ENCODE results near the gene ASCC1. TPM values are rescaled to one million over a fixed set of nuclear protein-coding genes. Genes with fewer than 3 reads are reported as not detected.
"Not testable (repeated sequence)": the region's sequence is repeated elsewhere in the genome, so short reads cannot be mapped to it uniquely, and the experiment has no call there.

Gene ASCC1
- total RNA-seq, 1 donor from 2014 or later: 33.3 TPM

DNA sequence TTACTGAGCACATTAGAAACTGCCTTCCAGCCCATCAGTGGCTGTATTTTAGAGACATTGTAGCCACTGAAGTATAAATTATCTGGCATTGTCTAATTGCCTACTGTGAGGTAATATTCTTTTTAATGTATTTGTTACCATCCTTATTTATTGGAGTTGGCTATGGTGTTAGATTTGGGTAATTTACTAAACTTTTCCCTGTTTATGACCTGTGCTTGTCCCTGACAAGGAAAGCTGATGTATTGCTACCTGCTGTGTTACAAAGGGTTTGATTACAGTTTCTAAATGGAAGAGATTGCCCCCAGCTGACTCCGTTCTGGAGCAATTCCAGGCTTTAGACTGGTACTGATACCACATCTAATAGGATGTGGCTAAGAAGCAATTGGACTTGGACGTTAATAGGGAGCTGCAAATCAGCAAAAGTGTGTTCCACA lies 12.3 kb upstream of the ASCC1 start:
- Mint-ChIP-seq H3K4me3 (ENCODE audit: unreplicated experiment) (no peak overlapping the region), H3K27ac (ENCODE audit: unreplicated experiment) (no peak overlapping the region), H3K9me3 (ENCODE audit: unreplicated experiment) (no peaks in the 10 kb centered on the region), H3K4me1 (ENCODE audit: low read depth, unreplicated experiment) (peaks cover 4% of the 10 kb centered on the region), H3K36me3 (ENCODE audit: unreplicated experiment) (peaks cover 4% of the 10 kb centered on the region), H3K27me3 (ENCODE audit: unreplicated experiment) (no peaks in the 10 kb centered on the region)
- TF ChIP-seq, protein P1, sequence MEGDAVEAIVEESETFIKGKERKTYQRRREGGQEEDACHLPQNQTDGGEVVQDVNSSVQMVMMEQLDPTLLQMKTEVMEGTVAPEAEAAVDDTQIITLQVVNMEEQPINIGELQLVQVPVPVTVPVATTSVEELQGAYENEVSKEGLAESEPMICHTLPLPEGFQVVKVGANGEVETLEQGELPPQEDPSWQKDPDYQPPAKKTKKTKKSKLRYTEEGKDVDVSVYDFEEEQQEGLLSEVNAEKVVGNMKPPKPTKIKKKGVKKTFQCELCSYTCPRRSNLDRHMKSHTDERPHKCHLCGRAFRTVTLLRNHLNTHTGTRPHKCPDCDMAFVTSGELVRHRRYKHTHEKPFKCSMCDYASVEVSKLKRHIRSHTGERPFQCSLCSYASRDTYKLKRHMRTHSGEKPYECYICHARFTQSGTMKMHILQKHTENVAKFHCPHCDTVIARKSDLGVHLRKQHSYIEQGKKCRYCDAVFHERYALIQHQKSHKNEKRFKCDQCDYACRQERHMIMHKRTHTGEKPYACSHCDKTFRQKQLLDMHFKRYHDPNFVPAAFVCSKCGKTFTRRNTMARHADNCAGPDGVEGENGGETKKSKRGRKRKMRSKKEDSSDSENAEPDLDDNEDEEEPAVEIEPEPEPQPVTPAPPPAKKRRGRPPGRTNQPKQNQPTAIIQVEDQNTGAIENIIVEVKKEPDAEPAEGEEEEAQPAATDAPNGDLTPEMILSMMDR (IDR thresholded peaks at IDR 0.05; ENCODE audit: partially characterized antibody, unreplicated experiment): no peak
- DNase-seq: no peak

GRCh38 chr10:72227826-72228225 lies 11.8 kb upstream of the ASCC1 start:
- TF ChIP-seq, protein P1 (IDR thresholded peaks at IDR 0.05; ENCODE audit: partially characterized antibody, unreplicated experiment): no peak
- Mint-ChIP-seq H3K27me3 (ENCODE audit: unreplicated experiment) (no peaks in the 10 kb centered on the region), H3K27ac (ENCODE audit: unreplicated experiment) (no peak overlapping the region), H3K4me1 (ENCODE audit: low read depth, unreplicated experiment) (peaks cover 4% of the 10 kb centered on the region), H3K36me3 (ENCODE audit: unreplicated experiment) (peaks cover 4% of the 10 kb centered on the region), H3K4me3 (ENCODE audit: unreplicated experiment) (no peak overlapping the region), H3K9me3 (ENCODE audit: unreplicated experiment) (no peaks in the 10 kb centered on the region)
- DNase-seq: no peak

GRCh38 chr10:72226418-72227027 lies 10.4 kb upstream of the ASCC1 start:
- DNase-seq: no peak
- no peaks in the 10 kb centered on the region for H3K27me3 Mint-ChIP-seq (ENCODE audit: unreplicated experiment)
- no peaks in the 10 kb centered on the region for H3K9me3 Mint-ChIP-seq (ENCODE audit: unreplicated experiment)
- H3K27ac Mint-ChIP-seq (ENCODE audit: unreplicated experiment): no peak overlapping the region
- H3K36me3 Mint-ChIP-seq (ENCODE audit: unreplicated experiment): peaks cover 4% of the 10 kb centered on the region
- TF ChIP-seq, protein P1 (IDR thresholded peaks at IDR 0.05; ENCODE audit: partially characterized antibody, unreplicated experiment): no peak
- peaks cover 4% of the 10 kb centered on the region for H3K4me1 Mint-ChIP-seq (ENCODE audit: low read depth, unreplicated experiment)
- no peak overlapping the region for H3K4me3 Mint-ChIP-seq (ENCODE audit: unreplicated experiment)

DNA sequence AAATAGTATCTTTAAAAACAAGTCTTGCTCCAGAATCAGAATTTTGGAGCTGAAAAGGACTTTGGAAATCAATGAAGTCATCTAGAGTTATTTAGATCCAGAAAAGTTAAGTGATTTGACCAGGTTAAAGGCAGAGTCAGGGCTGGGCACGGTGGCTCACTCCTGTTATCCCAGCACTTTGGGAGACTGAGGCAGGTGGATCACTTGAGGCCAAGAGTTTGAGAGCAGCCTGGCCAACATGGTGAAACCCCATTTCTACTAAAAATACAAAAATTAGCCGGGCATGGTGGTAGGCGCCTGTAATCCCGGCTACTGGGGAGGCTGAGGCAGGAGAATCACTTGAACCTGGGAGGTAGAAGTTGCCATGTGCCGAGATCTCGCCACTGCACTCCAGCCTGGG lies 8.1 kb upstream of the ASCC1 start:
- not testable (repeated sequence) for DNase-seq; H3K9me3 Mint-ChIP-seq (ENCODE audit: unreplicated experiment); H3K27me3 Mint-ChIP-seq (ENCODE audit: unreplicated experiment); H3K36me3 Mint-ChIP-seq (ENCODE audit: unreplicated experiment); H3K27ac Mint-ChIP-seq (ENCODE audit: unreplicated experiment); H3K4me3 Mint-ChIP-seq (ENCODE audit: unreplicated experiment); H3K4me1 Mint-ChIP-seq (ENCODE audit: low read depth, unreplicated experiment)

- Mint-ChIP-seq H3K36me3 (ENCODE audit: unreplicated experiment) (no peaks in the 10 kb centered on the region), H3K27ac (ENCODE audit: unreplicated experiment) (no peak overlapping the region), H3K4me1 (ENCODE audit: low read depth, unreplicated experiment) (no peaks in the 10 kb centered on the region), H3K27me3 (ENCODE audit: unreplicated experiment) (no peaks in the 10 kb centered on the region), H3K4me3 (ENCODE audit: unreplicated experiment) (no peak overlapping the region), H3K9me3 (ENCODE audit: unreplicated experiment) (no peaks in the 10 kb centered on the region)
- TF ChIP-seq, protein P1 (IDR thresholded peaks at IDR 0.05; ENCODE audit: partially characterized antibody, unreplicated experiment): no peak
- no peak for DNase-seq
These were observed 7.6 kb upstream of the ASCC1 start for GRCh38 chr10:72223743-72224101.

Measured in glutamatergic neuron (in vitro differentiated cells).